SU-DHL-6 (cell line): ENCODE data around the gene LRRC7.

ENCODE experiments used
- H2AFZ ChIP-seq: fragments of 200-600 bp; sonication (generic); 2 replicates; pipeline ENCODE4 v1.6.1; 2014; ENCODE audit warnings: low read depth, mild to moderate bottlenecking, moderate library complexity, mixed read lengths, antibody characterized with exemption, low read length; ENCODE audit not compliant: severe bottlenecking
- H3F3A ChIP-seq: fragments of 200-600 bp; shearing (Covaris generic); 2 replicates; pipeline ENCODE4 v1.6.0; 2016; ENCODE audit warnings: antibody characterized with exemption, mild to moderate bottlenecking; ENCODE audit not compliant: insufficient read depth
- H3K27ac ChIP-seq: fragments of 200-600 bp; sonication (generic); 2 replicates; pipeline ENCODE4 v1.5.1; 2016; ENCODE audit warnings: low read depth, mild to moderate bottlenecking, low read length, moderate library complexity, mixed read lengths
- H3K27me3 ChIP-seq: fragments of 200-600 bp; sonication (generic), shearing (Covaris generic); 2 replicates; pipeline ENCODE4 v1.6.0; 2014; ENCODE audit warnings: mild to moderate bottlenecking, low read length
- H3K36me3 ChIP-seq: fragments of 200-600 bp; sonication (generic); 2 replicates; pipeline ENCODE4 v1.6.1; 2014; ENCODE audit warnings: mild to moderate bottlenecking, low read length, mixed read lengths
- H3K4me2 ChIP-seq: fragments of 300-600, 200-600 bp; shearing (Covaris generic), sonication (generic); 2 replicates; pipeline ENCODE4 v1.6.0; 2014; ENCODE audit warnings: low read length, low read depth, mild to moderate bottlenecking; ENCODE audit not compliant: poor library complexity, severe bottlenecking
- H3K4me3 ChIP-seq: fragments of 200-600 bp; sonication (generic); 2 replicates; pipeline ENCODE4 v1.5.1; 2014; ENCODE audit warnings: antibody characterized with exemption, low read length, mild to moderate bottlenecking, mixed read lengths; ENCODE audit not compliant: insufficient read depth, poor library complexity, severe bottlenecking
- H3K79me2 ChIP-seq: fragments of 200-600 bp; sonication (generic); 2 replicates; pipeline ENCODE4 v1.6.1; 2014; ENCODE audit warnings: mild to moderate bottlenecking, low read length, moderate library complexity; ENCODE audit not compliant: insufficient read depth
- H3K9ac ChIP-seq: fragments of 200-600 bp; sonication (generic); 2 replicates; pipeline ENCODE4 v1.7.0; 2014; ENCODE audit warnings: mild to moderate bottlenecking, low read length
- H3K9me2 ChIP-seq: fragments of 200-600 bp; sonication (generic); replicated peaks from 2 replicates; pipeline ENCODE4 v1.6.1; 2014; ENCODE audit warnings: low read length; ENCODE audit not compliant: insufficient read depth
- H3K9me3 ChIP-seq: fragments of 200-600 bp; sonication (generic); 2 replicates; pipeline ENCODE4 v1.6.1; 2014; ENCODE audit warnings: low read length, mixed read lengths; ENCODE audit not compliant: insufficient read depth
- H4K20me1 ChIP-seq: fragments of 200-600 bp; sonication (generic); 2 replicates; pipeline ENCODE4 v1.6.1; 2014; ENCODE audit warnings: low read depth, mild to moderate bottlenecking, antibody characterized with exemption, low read length, moderate library complexity, mixed read lengths
- EZH2phosphoT487 ChIP-seq: fragments of 200-600 bp; sonication (generic), shearing (Covaris generic); conservative IDR thresholded peaks from 2 replicates; pipeline ENCODE4 v1.6.1; 2018; ENCODE audit warnings: mild to moderate bottlenecking, antibody characterized with exemption, low read length, moderate library complexity, mixed read lengths
- TF ChIP-seq, protein P1 (sequence below): fragments of 200-600 bp; sonication (generic); IDR thresholded peaks from one replicate; pipeline ENCODE4 v1.5.1; 2017; ENCODE audit warnings: antibody characterized with exemption, mild to moderate bottlenecking, low read length, moderate library complexity; ENCODE audit not compliant: insufficient read depth, poor library complexity, severe bottlenecking

The LRRC7 gene

DNA sequence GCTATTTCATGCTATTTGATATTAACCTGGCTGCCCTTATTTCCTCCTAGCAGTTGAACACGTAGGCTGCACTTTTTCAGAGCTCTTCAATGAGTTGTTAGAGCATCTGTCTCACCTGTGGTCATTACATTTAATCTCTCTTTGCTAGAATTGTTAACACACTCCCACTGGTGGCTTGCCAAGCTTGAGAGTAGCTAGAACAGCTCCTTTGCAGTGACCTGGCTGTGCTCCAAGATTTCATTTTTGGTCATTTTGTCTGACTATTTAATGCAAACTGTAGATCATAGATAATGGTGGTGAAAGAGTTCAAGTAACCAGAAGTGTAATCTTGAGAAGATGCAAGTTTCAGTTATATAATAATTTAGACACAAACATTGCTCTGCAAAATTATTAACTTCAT, 105.6 kb downstream of the LRRC7 start:
- no peak for TF ChIP-seq EZH2phosphoT487
- TF ChIP-seq, protein P1, sequence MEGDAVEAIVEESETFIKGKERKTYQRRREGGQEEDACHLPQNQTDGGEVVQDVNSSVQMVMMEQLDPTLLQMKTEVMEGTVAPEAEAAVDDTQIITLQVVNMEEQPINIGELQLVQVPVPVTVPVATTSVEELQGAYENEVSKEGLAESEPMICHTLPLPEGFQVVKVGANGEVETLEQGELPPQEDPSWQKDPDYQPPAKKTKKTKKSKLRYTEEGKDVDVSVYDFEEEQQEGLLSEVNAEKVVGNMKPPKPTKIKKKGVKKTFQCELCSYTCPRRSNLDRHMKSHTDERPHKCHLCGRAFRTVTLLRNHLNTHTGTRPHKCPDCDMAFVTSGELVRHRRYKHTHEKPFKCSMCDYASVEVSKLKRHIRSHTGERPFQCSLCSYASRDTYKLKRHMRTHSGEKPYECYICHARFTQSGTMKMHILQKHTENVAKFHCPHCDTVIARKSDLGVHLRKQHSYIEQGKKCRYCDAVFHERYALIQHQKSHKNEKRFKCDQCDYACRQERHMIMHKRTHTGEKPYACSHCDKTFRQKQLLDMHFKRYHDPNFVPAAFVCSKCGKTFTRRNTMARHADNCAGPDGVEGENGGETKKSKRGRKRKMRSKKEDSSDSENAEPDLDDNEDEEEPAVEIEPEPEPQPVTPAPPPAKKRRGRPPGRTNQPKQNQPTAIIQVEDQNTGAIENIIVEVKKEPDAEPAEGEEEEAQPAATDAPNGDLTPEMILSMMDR = no peak
- no peaks in the 10 kb centered on the region for H3K36me3 ChIP-seq
- H3K4me2 ChIP-seq = no peak overlapping the region
- H4K20me1 ChIP-seq = no peaks in the 10 kb centered on the region
- H3K9me2 ChIP-seq = no peaks in the 10 kb centered on the region
- H3K9ac ChIP-seq = no peak overlapping the region
- no peak overlapping the region for H3K4me3 ChIP-seq
- H2AFZ ChIP-seq = no peak overlapping the region
- no peaks in the 10 kb centered on the region for H3K27me3 ChIP-seq
- no peak overlapping the region for H3K27ac ChIP-seq
- no peaks in the 10 kb centered on the region for H3K9me3 ChIP-seq
- H3K79me2 ChIP-seq = no peaks in the 10 kb centered on the region
- no peaks in the 10 kb centered on the region for H3F3A ChIP-seq

DNA sequence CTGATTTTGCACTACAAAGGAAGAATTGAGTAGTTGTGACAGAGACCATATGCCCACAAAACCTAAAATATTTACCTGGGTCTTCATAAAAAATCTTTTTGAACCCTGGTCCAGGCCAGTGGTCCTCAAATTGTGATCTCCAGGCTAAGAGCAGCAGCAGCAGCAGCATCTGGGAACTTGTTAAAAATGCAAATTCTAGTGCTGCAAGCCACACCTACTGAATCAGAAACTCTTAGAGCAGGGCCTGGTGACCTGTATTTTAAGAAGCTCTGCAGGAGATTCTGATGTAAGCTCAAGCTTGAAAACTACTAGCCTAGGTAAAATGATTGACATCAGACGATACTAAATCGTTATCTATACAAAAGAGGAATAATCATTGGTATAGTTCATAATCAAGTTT, 112.2 kb downstream of the LRRC7 start:
- H3K4me2 ChIP-seq = no peak overlapping the region

DNA sequence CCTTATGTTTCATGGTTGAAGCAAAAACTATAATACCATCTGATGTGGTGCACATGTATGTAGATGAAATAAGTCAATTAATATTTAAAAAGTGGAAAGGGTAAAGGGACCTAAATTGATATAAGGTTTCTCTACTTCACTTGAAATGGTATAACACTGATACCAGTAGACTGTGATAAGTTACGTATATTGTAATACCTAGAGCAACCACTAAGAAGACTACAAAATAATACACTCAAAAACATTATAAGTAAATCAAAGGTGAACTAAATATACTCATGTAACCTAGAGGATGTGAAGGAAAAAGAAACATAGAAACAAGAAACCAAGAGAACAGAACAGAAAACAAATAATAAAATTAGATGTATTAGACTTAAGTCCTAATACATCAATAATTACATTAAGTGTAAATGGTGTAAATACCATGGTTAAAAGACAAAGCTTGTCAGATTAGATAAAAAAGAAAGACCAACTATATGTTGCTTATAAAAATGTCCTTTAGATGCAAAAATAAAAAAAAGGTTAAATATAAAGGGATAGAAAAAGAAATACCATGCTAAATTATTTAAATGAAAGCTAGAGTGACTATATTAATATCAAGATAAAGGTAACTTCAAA, 118.8 kb downstream of the LRRC7 start:
- no peaks in the 10 kb centered on the region for H3K79me2 ChIP-seq
- TF ChIP-seq EZH2phosphoT487 = no peak
- TF ChIP-seq, protein P1 = no peak
- H3K9me3 ChIP-seq = no peaks in the 10 kb centered on the region

More for the DNA sequence above, 112.2 kb downstream of the LRRC7 start:
- Histone ChIP-seq H2AFZ (no peak overlapping the region), H3K9me2 (no peaks in the 10 kb centered on the region), H3K36me3 (no peaks in the 10 kb centered on the region), H3K9ac (no peak overlapping the region), H4K20me1 (no peaks in the 10 kb centered on the region), H3K27ac (no peak overlapping the region), H3K9me3 (no peaks in the 10 kb centered on the region), H3F3A (no peaks in the 10 kb centered on the region), H3K27me3 (no peaks in the 10 kb centered on the region), H3K4me3 (no peak overlapping the region), H3K79me2 (no peaks in the 10 kb centered on the region)
- TF ChIP-seq, protein P1 = no peak
- TF ChIP-seq EZH2phosphoT487 = no peak

More for the DNA sequence above, 118.8 kb downstream of the LRRC7 start:
- no peaks in the 10 kb centered on the region for H3K9me2 ChIP-seq
- no peak overlapping the region for H3K4me2 ChIP-seq
- H3F3A ChIP-seq = no peaks in the 10 kb centered on the region
- H2AFZ ChIP-seq = no peak overlapping the region
- H3K9ac ChIP-seq = no peak overlapping the region
- H3K27me3 ChIP-seq = no peaks in the 10 kb centered on the region
- no peak overlapping the region for H3K27ac ChIP-seq
- no peak overlapping the region for H3K4me3 ChIP-seq
- H4K20me1 ChIP-seq = no peaks in the 10 kb centered on the region
- H3K36me3 ChIP-seq = no peaks in the 10 kb centered on the region
